Ectodermal cell (in vitro differentiated cells): ENCODE data around the gene PHF5A.
A peak's percentile ranks its signal among the peaks of the same experiment; 100 is the strongest.
"Not testable (repeated sequence)": the region's sequence is repeated elsewhere in the genome, so short reads cannot be mapped to it uniquely, and the experiment has no call there.

ENCODE experiments used
- H3K27ac ChIP-seq: 2 replicates; pipeline ENCODE4 v1.7.0; 2013; ENCODE audit warnings: mild to moderate bottlenecking, low read depth, low read length; ENCODE audit not compliant: insufficient read depth, poor library complexity, severe bottlenecking
- H3K27me3 ChIP-seq: 2 replicates; pipeline ENCODE4 v1.7.0; 2013; ENCODE audit warnings: mild to moderate bottlenecking, low read length; ENCODE audit not compliant: insufficient read depth, control insufficient read depth, poor library complexity, severe bottlenecking
- H3K36me3 ChIP-seq: one replicate; pipeline ENCODE4 v1.7.0; 2013; ENCODE audit warnings: low read length; ENCODE audit not compliant: control insufficient read depth, insufficient read depth
- H3K4me1 ChIP-seq: one replicate; pipeline ENCODE4 v1.7.0; 2013; ENCODE audit warnings: low read length; ENCODE audit not compliant: control insufficient read depth, insufficient read depth
- H3K4me3 ChIP-seq: 2 replicates; pipeline ENCODE4 v1.7.0; 2013; ENCODE audit warnings: low read depth, low read length, control low read depth; ENCODE audit not compliant: insufficient read depth
- H3K9me3 ChIP-seq: 2 replicates; pipeline ENCODE4 v1.7.0; 2013; ENCODE audit warnings: mild to moderate bottlenecking, low read length, moderate library complexity; ENCODE audit not compliant: control insufficient read depth
- WGBS, 2 experiments: methylation state at CpG; one replicate each; pipeline ENCODE4 v1.1.7; 2013; ENCODE audit warnings: missing lambda C conversion rate in 2 of 2; 5-methylcytosine and 5-hydroxymethylcytosine counted together

PHF5A gene

DNA sequence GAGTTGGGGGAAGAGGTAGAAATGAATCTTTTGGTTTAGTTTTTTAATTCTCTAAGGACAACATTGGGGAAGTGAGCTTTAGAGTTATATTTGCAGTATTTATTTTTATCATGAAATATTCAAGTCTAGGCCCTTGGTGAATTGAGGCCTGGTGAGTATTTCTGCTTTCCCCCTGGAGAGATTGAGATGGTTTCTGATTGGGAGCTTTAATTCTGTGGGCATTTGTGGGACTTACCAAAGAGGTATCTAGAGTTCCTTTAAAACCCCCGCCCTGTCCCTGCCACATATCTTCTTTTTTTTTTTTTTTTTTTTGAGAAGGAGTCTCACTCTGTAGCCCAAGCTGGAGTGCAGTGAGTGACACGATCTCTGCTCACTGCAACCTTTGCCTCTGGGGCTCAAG is 10.0 kb upstream of the PHF5A start:
- 83 to 94% methylated on average over 2 of the region's 2 CpGs for WGBS, 2 experiments
- Histone ChIP-seq H3K4me3 (no peak overlapping the region), H3K36me3 (no peaks in the 10 kb centered on the region), H3K9me3 (no peaks in the 10 kb centered on the region), H3K4me1 (peaks cover 35% of the 10 kb centered on the region), H3K27ac (no peak overlapping the region), H3K27me3 (no peaks in the 10 kb centered on the region)

DNA sequence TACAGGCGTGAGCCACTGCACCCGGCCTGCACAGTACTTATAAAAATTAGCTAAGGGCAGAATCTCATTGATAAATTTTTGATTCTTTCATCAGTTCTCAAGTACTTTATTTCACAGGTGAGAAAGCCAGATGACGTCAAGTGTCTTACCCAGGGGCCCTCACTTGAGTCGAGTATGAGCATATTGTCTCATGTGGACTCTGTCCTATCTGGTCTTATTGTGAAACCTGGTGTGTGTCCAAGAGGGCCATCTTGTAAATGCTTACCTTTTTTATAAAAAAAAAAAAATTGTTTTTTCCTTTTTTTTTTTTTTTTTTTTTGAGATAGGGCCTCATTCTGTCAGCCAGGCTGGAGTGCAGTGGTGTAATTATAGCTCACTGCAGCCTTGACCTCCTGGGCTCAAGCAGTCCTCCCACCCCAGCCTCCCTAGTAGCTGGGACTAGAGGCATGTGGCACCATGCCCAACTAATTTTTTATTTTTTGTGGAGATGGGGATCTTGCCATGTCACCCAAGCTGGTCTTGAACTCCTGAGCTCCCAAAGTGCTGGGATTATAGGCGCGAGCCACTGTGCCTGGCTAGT is 6.5 kb upstream of the PHF5A start:
- 91 to 96% methylated on average over 6 of the region's 6 CpGs for WGBS, 2 experiments

DNA sequence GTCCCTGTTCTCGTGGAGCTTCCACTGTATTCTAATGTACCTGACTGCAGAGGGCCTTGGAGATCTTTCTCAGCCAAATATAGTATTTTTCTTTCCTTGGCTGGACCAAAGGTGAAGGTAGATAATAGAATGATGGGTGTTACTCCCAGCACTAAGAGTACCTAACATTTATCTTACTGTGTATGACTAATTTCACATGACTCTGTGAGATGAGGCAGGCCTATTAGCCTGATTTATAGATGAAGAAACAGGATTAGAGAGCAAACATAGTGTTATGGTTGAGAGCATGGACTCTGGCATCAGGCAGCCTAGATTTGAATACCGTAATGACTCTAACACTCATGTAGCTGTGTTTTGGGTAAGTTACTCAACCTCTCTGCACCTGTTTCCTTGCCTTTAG is 3.1 kb upstream of the PHF5A start:
- Histone ChIP-seq H3K4me1 (peaks cover 7% of the 10 kb centered on the region), H3K9me3 (no peaks in the 10 kb centered on the region), H3K27me3 (no peaks in the 10 kb centered on the region), H3K27ac (no peak overlapping the region), H3K4me3 (no peak overlapping the region), H3K36me3 (peaks cover 9% of the 10 kb centered on the region)
- WGBS, 2 experiments: 94 to 98% methylated on average over 2 of the region's 2 CpGs

More for the DNA sequence above, 6.5 kb upstream of the PHF5A start:
- H3K27ac ChIP-seq: no peak overlapping the region
- no peak overlapping the region for H3K4me3 ChIP-seq
- no peaks in the 10 kb centered on the region for H3K36me3 ChIP-seq
- no peaks in the 10 kb centered on the region for H3K27me3 ChIP-seq
- H3K9me3 ChIP-seq: no peaks in the 10 kb centered on the region
- peaks cover 11% of the 10 kb centered on the region for H3K4me1 ChIP-seq

DNA sequence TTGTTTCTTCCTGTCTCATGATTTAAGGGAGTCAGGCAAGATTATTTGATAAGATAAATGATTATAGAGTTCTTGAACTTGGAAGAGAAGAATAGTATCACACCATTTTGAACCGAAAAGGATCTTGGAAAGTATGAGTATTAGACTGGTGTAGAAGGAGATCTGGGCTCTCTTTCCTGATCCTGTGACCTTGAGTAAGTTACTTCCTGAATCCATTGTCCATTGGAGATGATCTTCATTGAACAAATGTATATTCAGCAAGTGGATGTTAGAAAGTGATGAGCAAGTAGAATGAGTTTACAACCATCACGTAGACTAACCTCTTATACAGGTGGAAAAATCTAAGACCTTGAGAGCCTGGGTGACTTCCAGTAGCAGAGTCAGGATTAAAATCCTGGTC is 2.4 kb upstream of the PHF5A start:
- Histone ChIP-seq H3K27ac (no peak overlapping the region), H3K4me1 (peaks cover 7% of the 10 kb centered on the region), H3K4me3 (no peak overlapping the region), H3K27me3 (no peaks in the 10 kb centered on the region), H3K9me3 (no peaks in the 10 kb centered on the region), H3K36me3 (peaks cover 16% of the 10 kb centered on the region)
- 96 to 98% methylated on average over 2 of the region's 2 CpGs for WGBS, 2 experiments

DNA sequence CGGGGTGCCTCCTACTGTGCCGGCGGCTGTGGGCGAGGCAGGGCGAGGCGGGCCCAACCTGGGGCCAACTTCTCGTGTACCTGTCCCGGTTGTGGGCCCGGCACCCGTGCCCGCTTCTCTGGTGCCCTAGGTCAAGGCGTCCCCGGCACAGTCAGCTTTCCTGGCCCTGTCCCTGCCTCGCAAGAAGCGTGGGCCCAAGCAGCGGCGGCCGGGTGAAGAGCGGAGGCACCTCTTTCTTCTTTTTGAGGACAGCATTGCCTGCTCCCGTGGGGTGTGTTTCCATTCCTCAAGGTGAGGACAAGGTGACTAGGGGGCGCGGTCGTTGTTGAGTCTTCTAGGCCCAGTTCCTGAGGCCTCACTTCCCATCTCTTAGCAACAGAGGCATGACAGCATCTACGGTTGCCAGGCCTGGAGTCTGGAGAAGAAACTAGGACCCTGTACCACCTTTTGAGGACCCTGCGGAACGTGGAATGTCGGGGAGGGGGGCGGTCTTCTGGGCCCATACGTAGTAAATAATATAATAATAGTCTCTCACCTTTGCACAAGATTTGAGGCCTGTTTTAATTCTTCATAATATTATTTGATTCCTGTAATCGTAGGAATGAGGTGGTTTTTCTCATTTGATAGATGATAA is 843 bp upstream of the PHF5A start:
- H3K27ac ChIP-seq: peak overlapping the region; percentile 97
- peaks cover 7% of the 10 kb centered on the region for H3K4me1 ChIP-seq
- 1 to 2% methylated on average over 25 to 27 of the region's 30 CpGs for WGBS, 2 experiments
- peak overlapping the region; percentile 90 for H3K4me3 ChIP-seq
- no peaks in the 10 kb centered on the region for H3K27me3 ChIP-seq
- no peaks in the 10 kb centered on the region for H3K9me3 ChIP-seq
- H3K36me3 ChIP-seq: peaks cover 31% of the 10 kb centered on the region

DNA sequence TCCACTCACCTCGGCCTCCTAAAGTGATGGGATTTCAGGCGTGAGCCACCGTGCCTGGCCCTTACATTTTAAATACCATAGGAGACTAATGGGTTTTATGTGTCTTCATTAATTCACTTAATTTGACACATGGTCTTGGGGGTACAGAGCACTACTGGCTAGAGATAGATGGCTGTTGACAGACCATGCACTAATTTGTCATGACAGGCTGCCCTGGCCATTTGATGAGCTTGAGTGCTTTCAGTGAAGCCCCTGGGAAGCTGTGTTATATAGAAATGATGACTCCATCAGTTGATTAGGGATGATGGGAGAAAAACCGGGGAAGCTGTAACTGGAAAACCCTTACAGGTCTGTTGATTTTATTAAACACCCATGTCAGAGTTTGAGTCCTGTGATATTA is 6.6 kb downstream of the PHF5A start:
- no peak overlapping the region for H3K27ac ChIP-seq
- H3K27me3 ChIP-seq: no peaks in the 10 kb centered on the region
- peaks cover 53% of the 10 kb centered on the region for H3K36me3 ChIP-seq
- no peaks in the 10 kb centered on the region for H3K4me1 ChIP-seq
- no peak overlapping the region for H3K4me3 ChIP-seq
- 94 to 96% methylated on average over 4 of the region's 4 CpGs for WGBS, 2 experiments
- H3K9me3 ChIP-seq: no peaks in the 10 kb centered on the region

DNA sequence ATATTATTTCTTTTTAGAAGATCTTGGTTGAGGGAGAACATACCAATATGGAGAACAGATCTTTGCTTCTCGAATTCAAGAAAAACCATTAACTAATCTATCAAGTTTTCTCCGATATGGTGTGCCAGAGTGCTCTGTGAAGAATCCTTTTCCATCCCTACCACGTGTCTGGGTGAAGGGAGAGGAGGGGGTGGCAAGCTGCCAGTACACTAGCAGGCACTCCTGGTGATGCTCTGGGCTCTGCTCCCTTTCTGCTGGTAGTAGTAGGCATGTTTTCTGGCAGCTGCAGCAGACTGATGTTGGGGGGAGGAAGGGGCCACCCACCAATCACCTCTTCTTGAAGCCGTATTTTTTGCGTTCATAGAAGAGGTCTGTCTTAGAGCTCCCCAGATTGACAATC is 8.4 kb downstream of the PHF5A start:
- peaks cover 34% of the 10 kb centered on the region for H3K36me3 ChIP-seq
- not testable (repeated sequence) for H3K27me3 ChIP-seq, H3K27ac ChIP-seq, H3K4me1 ChIP-seq, H3K4me3 ChIP-seq, H3K9me3 ChIP-seq
- 97 to 99% methylated on average over 5 of the region's 5 CpGs for WGBS, 2 experiments

DNA sequence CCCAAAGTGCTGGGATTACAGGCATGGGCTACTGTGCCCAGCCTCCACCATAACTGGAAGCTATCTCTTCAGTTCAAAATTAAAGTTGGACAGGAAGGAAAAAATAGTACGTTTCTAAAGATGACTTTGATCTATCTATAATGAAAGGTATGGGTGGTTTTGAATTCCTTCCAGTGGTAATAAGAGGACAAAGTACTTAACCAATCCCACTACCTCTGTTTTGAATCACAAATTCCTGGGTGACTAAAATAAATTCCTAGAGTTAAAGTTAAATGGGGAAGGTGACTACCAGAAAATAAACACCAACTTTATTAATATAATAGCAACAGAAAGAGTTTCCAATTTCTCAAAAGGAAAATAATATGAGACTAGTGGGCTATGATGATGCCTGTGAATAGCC is 9.1 kb downstream of the PHF5A start:
- H3K4me3 ChIP-seq: no peak overlapping the region
- H3K36me3 ChIP-seq: peaks cover 28% of the 10 kb centered on the region
- H3K27me3 ChIP-seq: no peaks in the 10 kb centered on the region
- no peaks in the 10 kb centered on the region for H3K4me1 ChIP-seq
- 100% methylated on average over 1 of the region's 1 CpG for whole genome bisulfite sequencing, 2 experiments
- no peaks in the 10 kb centered on the region for H3K9me3 ChIP-seq
- H3K27ac ChIP-seq: no peak overlapping the region

DNA sequence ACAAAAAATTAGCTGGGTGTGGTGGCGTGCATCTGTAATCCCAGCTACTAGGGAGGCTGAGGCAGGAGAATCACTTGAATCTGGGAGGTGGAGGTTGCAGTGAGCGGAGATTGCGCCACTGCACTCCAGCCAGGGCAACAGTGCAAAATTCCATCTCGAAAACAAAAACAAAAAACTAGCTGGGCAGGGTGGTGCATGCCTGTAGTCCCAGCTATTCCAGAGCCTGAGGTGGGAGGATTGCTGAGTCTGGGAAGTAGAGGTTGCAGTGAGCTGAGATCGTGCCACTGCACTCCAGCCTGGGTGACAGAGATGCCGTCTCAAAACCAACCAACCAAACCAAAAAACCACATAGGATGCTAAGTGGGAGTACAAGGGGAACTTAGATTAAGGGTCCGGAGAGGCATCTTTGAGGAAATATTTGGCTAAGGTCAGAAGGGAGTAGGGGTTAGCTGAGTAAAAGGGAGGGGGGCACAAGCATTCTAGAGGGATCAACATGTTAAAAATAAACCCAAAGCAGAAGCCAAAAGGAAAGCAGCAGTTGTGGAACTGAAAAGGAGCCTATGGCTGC is 10.2 kb downstream of the PHF5A start:
- no peaks in the 10 kb centered on the region for H3K9me3 ChIP-seq
- no peaks in the 10 kb centered on the region for H3K4me1 ChIP-seq
- 94% methylated on average over 6 to 7 of the region's 7 CpGs for WGBS, 2 experiments
- H3K4me3 ChIP-seq: no peak overlapping the region
- peaks cover 21% of the 10 kb centered on the region for H3K36me3 ChIP-seq
- no peak overlapping the region for H3K27ac ChIP-seq
- no peaks in the 10 kb centered on the region for H3K27me3 ChIP-seq

DNA sequence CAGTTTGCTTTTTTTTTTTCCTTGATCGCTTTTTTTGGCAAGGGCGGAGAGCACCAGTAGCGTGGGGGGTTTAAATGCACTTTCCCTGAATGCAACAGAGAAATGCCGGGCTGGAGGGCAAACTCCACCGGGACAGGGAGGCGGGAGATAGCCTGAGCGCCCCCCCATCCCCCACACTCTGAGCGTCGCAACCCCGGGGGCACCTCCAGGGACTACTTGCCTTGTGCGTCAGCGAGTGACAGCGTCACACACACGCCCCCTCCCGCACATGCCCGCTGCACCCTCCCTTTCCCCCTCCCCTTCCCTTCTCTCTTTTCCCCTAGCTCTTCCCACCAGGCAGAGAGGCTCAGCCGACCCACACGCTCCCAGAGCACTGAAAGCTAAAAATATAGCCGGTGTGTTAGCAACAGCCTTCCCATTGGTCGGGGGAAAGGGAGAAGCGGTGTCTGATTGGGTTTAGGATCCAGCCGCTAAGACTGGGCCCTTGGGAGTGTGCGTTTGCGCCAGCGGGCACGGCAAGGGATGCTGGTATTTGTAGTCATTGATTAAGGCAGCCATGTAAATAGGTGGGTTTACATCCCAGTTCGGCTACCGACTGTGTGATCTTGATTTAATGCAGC is 20.2 kb downstream of the PHF5A start:
- Histone ChIP-seq H3K27me3 (no peaks in the 10 kb centered on the region), H3K4me3 (peak overlapping the region; percentile 91), H3K9me3 (no peaks in the 10 kb centered on the region), H3K27ac (peak overlapping the region; percentile 96), H3K4me1 (peaks cover 11% of the 10 kb centered on the region), H3K36me3 (no peaks in the 10 kb centered on the region)
- WGBS, 2 experiments: 1 to 3% methylated on average over 28 of the region's 28 CpGs
